Stimulated activated CD4-positive, alpha-beta T cell treated with anti-CD3 and anti-CD28 coated beads, Interleukin-2, amount 100 ng/mL, for 48 hours (primary cell): ENCODE measurements around the gene RUVBL2.
"Not testable (repeated sequence)": the region's sequence is repeated elsewhere in the genome, so short reads cannot be mapped to it uniquely, and the experiment has no call there.

Experiments used
- DNase-seq, 2 donors: peaks; one replicate each; pipeline ENCODE4 v3.0.0-alpha.2; 2020

RUVBL2 gene

DNA sequence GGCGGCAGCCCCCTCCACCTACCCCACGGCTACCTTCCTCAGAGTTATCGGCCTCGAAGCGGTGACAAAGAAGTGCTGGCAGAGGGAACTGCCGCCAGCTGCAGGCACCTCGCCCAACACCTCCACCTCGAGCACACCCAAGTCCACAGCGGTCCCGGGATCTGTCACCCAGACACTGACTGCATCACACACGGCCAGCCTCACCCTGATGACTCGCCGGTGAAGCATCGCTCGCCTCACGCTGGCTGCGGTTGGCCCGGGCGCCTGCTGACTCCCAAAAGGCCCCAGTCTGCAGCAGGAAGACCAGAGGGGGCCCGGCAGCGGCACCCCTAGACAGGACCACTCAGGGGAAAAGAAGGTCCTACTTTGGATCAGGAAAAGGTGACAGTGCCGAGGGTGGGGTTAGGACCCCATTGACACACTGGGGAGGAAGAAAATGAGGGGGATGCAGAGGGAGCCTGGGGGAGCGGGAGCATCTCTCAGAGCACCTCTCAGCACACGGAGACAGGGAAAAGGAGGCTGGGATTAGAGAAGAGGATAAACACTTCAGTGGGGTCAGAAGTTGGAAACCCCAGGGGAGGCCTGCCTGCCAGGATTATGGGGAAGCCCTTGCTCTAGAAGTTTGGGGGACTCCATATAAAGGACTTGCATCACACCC lies 56.8 kb downstream of the RUVBL2 start:
- not testable (repeated sequence) for DNase-seq

DNA sequence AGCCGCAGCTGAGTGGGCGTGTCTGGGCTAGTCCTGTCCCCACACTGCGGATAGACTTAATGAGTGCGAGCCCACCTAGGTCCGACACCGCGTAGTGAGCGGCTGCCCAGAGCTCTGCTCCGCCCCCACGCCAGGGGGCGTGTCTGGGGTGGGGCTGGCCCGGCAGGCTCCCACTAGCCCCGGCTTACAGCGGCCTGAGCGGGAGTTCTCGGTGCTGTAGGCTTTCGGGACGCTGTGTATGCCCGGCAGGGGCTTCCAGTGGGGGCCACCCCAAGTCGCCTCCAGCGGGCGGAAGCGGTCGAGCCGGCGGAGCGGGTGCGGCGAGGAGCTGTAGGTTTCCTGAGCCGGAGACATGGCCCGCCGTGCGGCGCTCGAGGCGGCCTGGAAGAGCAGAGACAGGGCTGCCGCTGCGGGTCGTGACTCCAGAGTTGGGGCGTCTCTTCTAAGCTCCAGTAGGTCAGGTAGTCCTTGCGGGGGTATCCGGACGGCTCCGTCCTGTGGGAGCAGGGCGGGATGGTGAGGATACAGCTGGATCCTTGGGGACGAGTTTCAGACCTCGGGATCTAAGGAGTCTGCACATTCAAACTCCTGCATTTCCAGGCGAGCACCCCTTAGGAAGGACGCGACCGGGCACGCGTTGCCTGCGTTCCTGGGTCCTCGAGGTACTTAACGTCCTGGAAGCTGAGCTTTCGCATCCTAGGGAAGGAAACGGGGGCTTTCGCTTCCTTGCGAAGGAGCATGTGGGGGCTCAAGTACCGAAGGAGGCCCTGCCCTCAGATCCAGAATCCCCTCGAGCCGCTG lies 62.6 kb downstream of the RUVBL2 start:
- DNase-seq = peak; percentile 34 to 36

DNA sequence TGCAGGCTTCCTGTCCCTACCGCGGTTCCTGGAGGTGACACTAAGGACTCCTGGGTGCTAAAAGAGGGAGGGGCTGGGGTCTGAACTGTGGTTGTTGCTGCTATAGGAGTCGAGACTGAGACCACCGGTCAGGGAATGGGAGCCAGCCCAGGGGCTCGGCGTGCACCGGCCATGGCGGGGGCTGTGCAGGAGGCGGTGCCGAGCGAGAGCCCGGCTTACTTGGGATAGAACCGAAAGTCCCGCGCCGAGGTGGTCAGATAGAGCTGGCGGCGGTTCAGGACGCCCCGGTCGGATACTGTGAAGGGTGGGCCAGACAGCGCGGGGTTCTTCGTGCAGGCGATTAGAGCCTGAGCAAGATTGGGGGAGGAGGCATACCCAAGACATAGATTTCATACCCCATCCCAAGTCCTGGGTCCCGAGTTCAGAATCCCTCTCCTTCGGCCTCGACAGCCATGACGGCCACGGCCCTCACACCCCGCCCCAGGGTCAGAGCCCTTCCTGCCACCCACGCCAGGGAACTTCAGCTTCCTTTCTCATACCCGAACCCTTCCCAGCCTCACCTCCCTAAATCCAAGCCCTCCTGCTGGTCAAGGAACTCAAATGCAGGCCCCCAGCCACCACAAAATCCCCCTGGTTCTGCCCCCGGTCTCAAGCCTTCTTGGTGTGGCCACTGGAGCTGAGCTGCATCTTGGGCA lies 63.4 kb downstream of the RUVBL2 start:
- not testable (repeated sequence) for DNase-seq

DNA sequence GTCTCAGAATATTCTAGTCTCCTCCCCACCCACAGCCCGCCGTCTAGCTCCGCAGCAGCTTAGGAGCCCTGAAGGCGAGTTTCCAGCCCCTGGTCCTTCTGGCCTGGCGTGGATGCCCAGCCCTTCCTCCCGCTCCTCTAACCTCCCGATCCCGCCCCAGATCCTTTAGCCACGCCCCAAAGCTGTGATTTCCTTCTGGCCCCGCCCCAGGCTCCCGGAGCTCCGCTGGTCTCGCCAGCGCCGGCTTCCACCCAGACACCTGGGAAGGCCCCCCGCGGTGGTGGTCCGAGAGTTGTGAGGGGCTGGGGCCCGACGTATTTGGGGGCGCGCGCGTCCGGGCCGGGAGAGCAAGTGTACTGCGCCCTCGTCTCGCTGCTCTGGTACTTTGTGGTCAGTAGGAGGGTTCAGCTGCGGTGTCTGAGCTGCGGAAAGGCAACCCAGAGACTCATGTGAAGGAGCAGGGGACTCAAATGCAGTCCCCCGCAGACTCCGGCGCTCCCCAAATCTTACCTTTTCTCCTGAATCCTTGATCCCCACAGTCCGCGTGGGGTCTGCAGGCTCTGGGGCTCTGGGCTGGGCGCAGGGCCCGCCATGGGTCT lies 64.0 kb downstream of the RUVBL2 start, which contains the start of gene CGB7:
Gene CGB7 (minus strand): TSS at position 114 of the 599 bp plus-strand sequence. CDS start 2,374 bp downstream, outside the sequence.
- DNase-seq = peak in 1 of 2 donors; percentile 31

DNA sequence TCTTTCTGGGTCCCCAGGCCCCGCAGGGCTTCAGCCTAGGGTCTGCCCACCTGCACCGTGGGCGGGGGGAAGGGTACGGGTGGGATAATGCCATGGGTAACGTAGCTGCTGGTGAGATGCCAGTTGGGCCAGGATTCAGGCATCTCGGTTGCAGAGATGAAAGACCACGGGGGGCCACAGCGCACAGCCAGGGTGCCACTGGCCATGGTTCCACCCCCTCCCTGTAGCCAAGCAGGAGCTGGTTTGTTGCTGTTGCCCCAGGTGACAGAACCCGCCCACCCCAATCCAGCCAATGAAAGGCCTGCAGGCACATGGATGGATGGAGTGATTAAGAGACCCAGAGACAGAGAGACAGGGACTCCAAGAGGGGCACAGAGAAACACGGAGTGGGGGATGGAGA lies 64.9 kb downstream of the RUVBL2 start:
- peak in 1 of 2 donors; percentile 23 for DNase-seq

DNA sequence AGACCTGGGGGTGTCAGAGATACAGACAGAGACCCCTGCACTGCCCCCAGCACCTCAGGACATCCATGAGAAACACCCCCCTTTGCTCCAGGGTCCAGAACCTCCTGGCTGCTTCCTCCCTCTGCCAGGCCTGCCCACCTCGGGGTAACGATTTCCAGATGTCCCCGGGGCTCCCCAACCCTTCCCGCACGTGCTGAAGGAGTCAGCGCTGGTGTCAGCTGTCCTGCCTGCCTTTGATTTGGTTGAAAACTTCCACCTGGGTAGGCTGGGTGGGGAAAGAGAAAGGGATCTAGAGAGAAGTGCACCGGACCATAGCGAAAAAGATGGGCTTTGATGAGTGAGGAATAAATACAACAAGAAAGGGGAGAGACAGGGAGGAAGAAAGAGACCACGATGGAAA lies 65.4 kb downstream of the RUVBL2 start:
- DNase-seq = no peak

DNA sequence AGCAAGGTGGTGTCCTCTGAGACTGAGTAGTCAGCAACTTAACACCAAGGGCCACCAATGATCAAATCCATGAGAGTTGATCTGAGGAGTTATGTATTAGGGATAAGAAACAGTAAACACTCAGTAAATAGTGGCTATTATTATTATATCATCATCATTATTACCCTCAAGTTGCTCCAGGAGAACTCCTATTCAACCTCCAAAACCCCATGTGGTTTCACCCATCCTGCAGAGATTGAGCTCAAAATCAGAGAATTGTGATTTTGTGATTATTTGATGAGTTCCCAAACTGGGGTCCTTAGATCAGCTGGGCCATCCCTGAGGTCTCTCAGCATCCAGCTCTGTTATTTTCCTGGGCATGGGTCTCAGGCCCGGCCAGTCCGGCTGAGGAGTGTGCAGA lies 67.3 kb downstream of the RUVBL2 start:
- DNase-seq = no peak

DNA sequence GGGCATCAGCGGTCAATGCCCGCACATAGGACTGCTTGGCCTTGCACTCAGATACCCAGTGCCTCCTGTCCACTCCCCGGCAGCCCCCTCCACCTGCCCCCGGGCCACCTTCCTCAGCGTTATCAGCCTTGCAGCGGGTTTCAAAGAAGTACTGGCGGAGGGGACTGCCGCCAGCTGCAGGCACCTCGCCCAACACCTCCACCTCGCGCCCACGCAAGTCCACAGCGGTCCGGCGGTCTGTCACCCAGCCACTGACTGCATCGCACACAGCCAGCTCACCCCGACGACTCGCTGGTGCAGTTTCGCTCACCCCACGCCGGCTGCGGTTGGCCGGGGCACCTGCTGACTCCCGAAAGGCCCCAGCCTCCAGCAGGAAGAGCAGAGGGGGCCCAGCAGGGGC lies 67.8 kb downstream of the RUVBL2 start:
- no peak for DNase-seq

DNA sequence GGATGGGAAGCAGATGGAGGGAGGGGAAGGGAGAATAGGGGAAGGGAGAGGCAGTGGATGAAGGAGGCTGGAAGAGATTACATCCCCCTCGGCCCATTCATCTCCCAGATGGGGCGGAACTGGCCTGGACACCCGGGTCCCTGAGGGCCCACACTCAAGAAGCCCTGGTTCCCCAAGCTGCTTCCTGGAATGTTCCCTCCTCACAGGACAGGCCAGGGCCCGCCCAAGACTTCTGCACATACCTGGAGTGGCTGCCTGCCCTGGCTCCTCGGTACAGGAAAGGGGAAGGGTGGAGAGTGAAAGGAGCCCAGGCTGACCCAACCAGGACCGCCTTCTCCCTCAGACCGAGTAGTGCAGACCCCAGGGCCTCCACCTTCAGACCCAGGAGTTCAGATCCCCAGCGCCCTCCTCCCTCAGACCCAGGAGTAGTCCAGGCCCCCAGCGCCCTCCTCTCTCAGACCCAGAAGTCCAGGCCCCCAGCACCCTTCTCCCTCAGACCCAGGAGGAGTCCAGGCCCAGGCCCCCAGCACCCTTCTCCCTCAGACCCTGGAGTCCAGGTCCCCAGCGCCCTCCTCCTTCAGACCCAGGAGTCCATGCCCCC lies 70.4 kb downstream of the RUVBL2 start:
- DNase-seq = no peak

DNA sequence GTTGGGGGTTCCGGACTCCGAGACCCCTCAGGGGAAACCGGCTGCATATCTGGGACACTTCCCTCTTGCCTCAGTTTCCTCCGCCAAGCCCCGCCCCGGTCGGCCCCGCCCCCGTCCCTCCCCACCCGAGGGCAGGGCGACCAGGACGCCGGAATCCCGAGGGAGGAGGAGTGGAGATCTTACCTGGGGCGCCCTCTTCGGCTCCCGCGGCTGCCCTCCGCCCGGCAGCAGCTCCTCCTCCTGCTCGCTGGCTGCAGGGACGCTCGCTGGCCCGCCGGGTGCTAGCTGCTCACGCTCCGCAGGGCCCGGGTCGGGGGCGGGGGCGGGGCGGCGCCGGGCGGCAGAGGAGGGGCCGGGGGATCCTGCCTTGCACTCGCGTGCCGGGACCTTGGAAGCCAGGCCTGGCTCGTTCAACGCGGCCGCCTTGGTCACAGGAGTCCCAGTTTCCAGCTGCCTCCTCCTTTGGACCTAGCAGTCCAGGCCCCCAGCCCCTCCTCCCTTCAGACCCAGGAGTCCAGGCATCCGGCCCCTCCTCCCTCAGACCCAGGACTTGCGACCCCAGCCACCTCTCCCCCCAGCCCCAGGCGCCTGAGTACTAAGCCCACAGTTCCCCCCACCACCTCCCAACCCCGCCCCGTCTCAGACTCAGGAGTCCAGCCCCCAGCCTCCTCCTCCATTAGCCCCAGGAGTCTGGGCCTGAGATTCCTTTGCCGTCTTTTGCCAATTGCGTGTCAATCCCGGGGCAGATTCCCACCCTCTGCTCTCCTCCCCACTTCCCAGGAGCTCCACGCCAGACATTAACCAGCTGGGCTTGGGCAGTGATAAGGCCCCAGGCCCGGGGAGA lies 71.3 kb downstream of the RUVBL2 start, which contains the start of gene NTF4:
Gene NTF4 (minus strand): TSS at position 51 of the 844 bp plus-strand sequence. CDS start 2,821 bp downstream, outside the sequence.
- no peak for DNase-seq
